Measurements from ENCODE around the gene KRTAP4-6. TPM values are rescaled to one million over a fixed set of nuclear protein-coding genes. Genes with fewer than 3 reads are reported as not detected.
"Not testable (repeated sequence)": the region's sequence is repeated elsewhere in the genome, so short reads cannot be mapped to it uniquely, and the experiment has no call there.

Gene KRTAP4-6
- total RNA-seq, 1 donor from 2014 or later: not detected

DNA sequence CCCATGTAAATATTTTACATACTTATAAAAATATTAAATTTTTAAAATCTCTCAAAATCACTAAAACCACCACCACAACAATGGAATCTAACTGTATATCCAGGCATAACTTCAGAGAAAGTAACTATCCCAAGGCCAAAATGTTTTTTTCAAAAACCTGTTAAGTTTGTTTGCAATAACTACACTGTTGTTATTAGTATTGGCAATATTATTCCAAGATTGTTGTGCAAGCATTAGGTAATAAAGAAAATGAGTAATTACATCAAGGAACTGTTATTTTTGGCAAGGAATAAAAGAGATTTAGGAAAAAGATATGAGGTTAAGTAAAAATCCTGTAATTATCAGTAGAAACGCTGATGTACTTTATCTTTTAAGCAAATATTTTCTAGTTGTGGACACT is 13.0 kb downstream of the KRTAP4-6 start:
- TF ChIP-seq, protein P1, sequence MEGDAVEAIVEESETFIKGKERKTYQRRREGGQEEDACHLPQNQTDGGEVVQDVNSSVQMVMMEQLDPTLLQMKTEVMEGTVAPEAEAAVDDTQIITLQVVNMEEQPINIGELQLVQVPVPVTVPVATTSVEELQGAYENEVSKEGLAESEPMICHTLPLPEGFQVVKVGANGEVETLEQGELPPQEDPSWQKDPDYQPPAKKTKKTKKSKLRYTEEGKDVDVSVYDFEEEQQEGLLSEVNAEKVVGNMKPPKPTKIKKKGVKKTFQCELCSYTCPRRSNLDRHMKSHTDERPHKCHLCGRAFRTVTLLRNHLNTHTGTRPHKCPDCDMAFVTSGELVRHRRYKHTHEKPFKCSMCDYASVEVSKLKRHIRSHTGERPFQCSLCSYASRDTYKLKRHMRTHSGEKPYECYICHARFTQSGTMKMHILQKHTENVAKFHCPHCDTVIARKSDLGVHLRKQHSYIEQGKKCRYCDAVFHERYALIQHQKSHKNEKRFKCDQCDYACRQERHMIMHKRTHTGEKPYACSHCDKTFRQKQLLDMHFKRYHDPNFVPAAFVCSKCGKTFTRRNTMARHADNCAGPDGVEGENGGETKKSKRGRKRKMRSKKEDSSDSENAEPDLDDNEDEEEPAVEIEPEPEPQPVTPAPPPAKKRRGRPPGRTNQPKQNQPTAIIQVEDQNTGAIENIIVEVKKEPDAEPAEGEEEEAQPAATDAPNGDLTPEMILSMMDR (IDR thresholded peaks at IDR 0.05; ENCODE audit: unreplicated experiment): no peak
- no peak overlapping the region for H3K4me3 Mint-ChIP-seq (ENCODE audit: low read depth)
- peaks cover 5% of the 10 kb centered on the region for H3K27me3 Mint-ChIP-seq
- peaks cover 10% of the 10 kb centered on the region for H3K9me3 Mint-ChIP-seq (ENCODE audit: low read depth)
- no peaks in the 10 kb centered on the region for H3K36me3 Mint-ChIP-seq (ENCODE audit: insufficient read depth)
- no peak overlapping the region for H3K27ac Mint-ChIP-seq
- no peak for DNase-seq (ENCODE audit: low spot score, unreplicated experiment)
- peaks cover 6% of the 10 kb centered on the region for H3K4me1 Mint-ChIP-seq (ENCODE audit: low read depth)

DNA sequence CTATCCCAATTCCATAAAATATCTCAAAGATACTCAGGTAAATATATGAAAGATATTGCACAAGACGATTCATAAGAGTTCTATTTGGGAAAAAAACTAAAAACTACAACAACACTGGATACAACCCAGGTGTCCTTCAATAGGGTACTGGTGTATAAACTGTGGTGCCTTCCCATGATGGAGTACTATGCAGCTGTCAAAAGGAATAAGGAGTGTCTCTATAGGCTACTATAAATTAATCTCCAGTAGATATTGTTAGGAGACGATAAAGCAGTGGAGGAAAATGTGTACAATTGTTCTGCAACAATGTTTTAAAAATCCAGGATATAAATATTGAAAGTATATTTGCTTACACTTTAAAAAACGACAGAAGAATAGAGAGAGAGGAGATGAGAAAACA is 13.9 kb downstream of the KRTAP4-6 start:
- H3K36me3 Mint-ChIP-seq (ENCODE audit: insufficient read depth): no peaks in the 10 kb centered on the region
- no peak for DNase-seq (ENCODE audit: low spot score, unreplicated experiment)
- H3K9me3 Mint-ChIP-seq (ENCODE audit: low read depth): peaks cover 10% of the 10 kb centered on the region
- no peak overlapping the region for H3K27ac Mint-ChIP-seq
- peaks cover 6% of the 10 kb centered on the region for H3K4me1 Mint-ChIP-seq (ENCODE audit: low read depth)
- H3K27me3 Mint-ChIP-seq: peaks cover 5% of the 10 kb centered on the region
- H3K4me3 Mint-ChIP-seq (ENCODE audit: low read depth): no peak overlapping the region
- TF ChIP-seq, protein P1 (IDR thresholded peaks at IDR 0.05; ENCODE audit: unreplicated experiment): no peak

GRCh38 chr17:41125064-41125463 is 15.3 kb downstream of the KRTAP4-6 start:
- Mint-ChIP-seq H3K27me3 (peaks cover 5% of the 10 kb centered on the region), H3K4me3 (ENCODE audit: low read depth) (no peak overlapping the region), H3K27ac (no peak overlapping the region), H3K4me1 (ENCODE audit: low read depth) (peaks cover 6% of the 10 kb centered on the region), H3K36me3 (ENCODE audit: insufficient read depth) (no peaks in the 10 kb centered on the region), H3K9me3 (ENCODE audit: low read depth) (peaks cover 10% of the 10 kb centered on the region)
- DNase-seq (ENCODE audit: low spot score, unreplicated experiment): no peak
- TF ChIP-seq, protein P1 (IDR thresholded peaks at IDR 0.05; ENCODE audit: unreplicated experiment): no peak

DNA sequence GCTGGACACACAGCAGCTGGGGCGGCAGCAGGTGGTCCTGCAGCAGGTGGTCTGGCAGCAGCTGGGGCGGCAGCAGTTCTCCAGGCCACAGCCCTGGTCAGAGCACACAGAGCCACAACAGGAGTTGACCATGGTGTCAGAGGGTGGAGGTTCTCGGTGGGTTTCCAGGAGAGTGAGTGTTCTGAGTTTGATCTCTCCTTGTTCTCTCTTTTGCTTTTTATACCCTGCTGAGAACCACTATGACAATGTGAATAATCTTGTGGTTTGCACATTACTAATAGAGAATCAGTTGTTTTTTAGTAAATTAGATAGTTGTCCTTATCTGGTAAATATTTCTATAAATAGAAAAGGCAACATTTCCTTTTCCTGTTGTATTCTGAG is 16.4 kb downstream of the KRTAP4-6 start, which contains the start of gene KRTAP4-12:
Gene KRTAP4-12 (minus strand): TSS at position 192 of the 381 bp plus-strand sequence. CDS start 60 bp downstream, at position 132.
- H3K36me3 Mint-ChIP-seq (ENCODE audit: insufficient read depth); H3K27ac Mint-ChIP-seq; H3K9me3 Mint-ChIP-seq (ENCODE audit: low read depth); H3K27me3 Mint-ChIP-seq; DNase-seq (ENCODE audit: low spot score, unreplicated experiment); H3K4me3 Mint-ChIP-seq (ENCODE audit: low read depth); H3K4me1 Mint-ChIP-seq (ENCODE audit: low read depth): not testable (repeated sequence)

DNA sequence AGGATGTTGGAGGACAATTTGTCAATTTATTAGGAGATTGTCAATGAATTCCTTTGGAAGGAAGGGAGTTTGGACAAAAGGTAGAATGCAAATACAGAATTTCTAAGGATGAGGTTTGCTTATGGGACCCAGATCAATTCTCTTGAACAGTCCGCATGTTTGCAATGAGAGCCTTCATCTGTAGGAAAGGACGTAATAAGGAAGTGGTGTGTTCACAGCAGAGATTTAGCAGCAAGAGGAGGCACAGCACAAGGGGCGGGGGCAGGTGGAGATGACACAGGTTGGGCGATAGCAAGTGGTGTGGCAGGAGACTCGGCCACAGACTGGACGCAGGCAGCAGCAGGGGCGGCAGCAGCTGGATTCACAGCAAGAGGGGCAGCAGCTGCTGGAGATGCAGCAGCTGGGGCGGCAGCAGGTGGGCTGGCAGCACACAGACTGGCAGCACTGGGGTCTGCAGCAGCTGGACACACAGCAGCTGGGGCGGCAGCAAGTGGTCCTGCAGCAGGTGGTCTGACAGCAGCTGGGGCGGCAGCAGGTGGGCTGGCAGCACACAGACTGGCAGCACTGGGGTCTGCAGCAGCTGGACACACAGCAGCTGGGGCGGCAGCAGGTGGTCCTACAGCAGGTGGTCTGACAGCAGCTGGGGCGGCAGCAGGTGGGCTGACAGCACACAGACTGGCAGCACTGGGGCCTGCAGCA is 16.9 kb downstream of the KRTAP4-6 start:
- H3K27me3 Mint-ChIP-seq; H3K36me3 Mint-ChIP-seq (ENCODE audit: insufficient read depth); H3K4me1 Mint-ChIP-seq (ENCODE audit: low read depth); H3K27ac Mint-ChIP-seq; H3K4me3 Mint-ChIP-seq (ENCODE audit: low read depth); H3K9me3 Mint-ChIP-seq (ENCODE audit: low read depth); DNase-seq (ENCODE audit: low spot score, unreplicated experiment): not testable (repeated sequence)

- Mint-ChIP-seq H3K9me3 (ENCODE audit: low read depth) (no peaks in the 10 kb centered on the region), H3K4me1 (ENCODE audit: low read depth) (peaks cover 6% of the 10 kb centered on the region), H3K27ac (no peak overlapping the region), H3K27me3 (peaks cover 13% of the 10 kb centered on the region), H3K36me3 (ENCODE audit: insufficient read depth) (no peaks in the 10 kb centered on the region), H3K4me3 (ENCODE audit: low read depth) (no peak overlapping the region)
- no peak for DNase-seq (ENCODE audit: low spot score, unreplicated experiment)
- TF ChIP-seq, protein P1 (IDR thresholded peaks at IDR 0.05; ENCODE audit: unreplicated experiment): no peak
These were observed 18.6 kb downstream of the KRTAP4-6 start for GRCh38 chr17:41121742-41122141.

DNA sequence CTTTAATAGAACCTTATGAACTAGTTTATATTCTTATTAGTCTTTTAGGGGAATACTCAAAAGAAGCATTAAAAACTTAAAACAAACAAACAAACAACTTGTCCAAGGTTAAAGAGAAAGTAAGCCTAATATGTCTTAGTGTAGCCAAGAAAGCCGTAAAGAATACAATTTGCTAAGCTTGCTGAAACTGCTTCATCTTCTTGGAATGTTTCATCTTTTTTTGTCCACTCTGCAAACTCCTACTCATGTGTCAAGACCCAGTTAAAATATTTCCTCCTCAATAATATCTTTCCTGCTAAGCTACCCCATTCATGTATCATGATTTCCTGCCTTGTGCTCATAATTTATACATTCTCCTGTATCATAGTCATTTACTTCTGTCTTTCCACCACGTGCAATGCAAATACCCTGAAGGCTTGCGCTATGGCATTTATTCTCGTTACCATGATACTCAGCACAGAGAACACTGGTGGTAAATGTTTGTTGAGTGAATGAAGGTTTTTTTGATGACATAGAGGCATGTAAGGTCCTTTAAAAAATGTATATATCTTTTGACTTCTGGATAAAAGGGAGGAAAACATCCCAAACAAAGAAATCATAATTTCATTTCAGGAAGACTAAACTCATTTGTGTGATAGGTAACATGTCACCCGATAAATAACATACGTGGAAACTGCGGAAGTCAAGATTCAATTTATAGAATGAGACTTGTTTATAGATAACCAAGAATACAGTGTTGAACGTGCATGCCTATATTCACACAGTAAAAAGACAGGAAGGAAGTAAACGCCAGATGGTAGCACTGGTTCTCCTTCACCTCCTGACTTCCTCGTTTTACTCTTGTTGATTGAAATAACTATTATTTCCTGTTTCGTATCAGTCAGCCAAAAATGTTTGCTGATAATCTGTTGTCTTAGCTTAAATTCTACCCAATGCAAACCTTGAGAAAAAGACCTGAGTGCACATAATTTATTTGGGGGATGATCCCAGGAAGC is 20.4 kb downstream of the KRTAP4-6 start:
- H3K4me3 Mint-ChIP-seq (ENCODE audit: low read depth); H3K9me3 Mint-ChIP-seq (ENCODE audit: low read depth); DNase-seq (ENCODE audit: low spot score, unreplicated experiment); H3K27ac Mint-ChIP-seq; H3K36me3 Mint-ChIP-seq (ENCODE audit: insufficient read depth): not testable (repeated sequence)
- H3K4me1 Mint-ChIP-seq (ENCODE audit: low read depth): peaks cover 16% of the 10 kb centered on the region
- peaks cover 13% of the 10 kb centered on the region for H3K27me3 Mint-ChIP-seq

All from progenitor cell of endocrine pancreas (in vitro differentiated cells).